KBM-7 (cell line): ENCODE data around the gene BRICD5.

Source experiments
- DNase-seq: peaks from one replicate; pipeline ENCODE4 v3.0.0-alpha.2; 2015
- in situ Hi-C: fragments of 300-500 bp; cut with MboI; formaldehyde crosslinking; loops from 2 replicates; pipeline ENCODE4 v1.14.3; 2020; ENCODE audit warnings: low sequenced_read_pairs, low pct_unique_long_range_greater_than_20kb, mixed read lengths

Gene BRICD5

DNA sequence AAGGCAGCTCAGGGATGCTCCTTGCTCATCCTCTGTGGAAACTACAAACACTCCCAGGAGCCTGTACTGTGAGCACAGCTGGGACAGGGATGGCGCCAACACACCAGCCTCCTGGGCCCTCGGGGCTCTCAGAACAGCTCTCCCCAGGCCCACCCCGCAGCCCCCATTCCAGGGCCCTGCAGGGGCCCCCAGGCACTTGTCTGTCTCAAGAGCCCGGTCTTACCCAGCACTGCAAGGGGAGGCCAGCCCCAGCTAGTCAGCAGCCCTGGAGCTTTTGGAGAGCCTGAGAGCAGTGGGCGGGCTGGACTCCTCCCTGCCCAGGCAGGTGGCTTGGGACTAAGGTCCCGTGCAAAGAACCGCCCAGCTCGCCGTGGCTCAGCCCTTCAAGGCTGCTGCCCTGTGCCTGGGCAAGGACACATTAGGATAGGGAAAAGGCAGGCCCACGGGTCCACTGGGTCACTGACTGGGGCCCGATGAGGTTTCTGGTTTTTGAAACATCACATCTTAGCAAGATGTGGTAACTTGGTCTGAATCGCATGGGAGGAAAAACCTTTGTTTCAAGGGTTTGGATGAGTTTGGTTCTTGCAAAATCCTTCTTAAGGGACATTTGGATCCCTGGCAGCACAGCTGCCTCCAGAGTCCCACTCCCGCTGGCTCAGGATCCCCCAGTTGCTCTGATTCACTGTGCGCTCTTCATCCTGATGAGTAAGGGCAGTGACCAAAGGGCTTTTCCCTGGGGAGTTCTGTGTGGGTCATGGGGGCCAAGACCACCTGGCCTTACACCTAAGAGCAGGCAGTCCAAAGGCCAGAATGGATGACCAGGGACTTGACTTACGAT lies 28.4 kb upstream of the BRICD5 start:
- in situ Hi-C loops = no loop called here
- DNase-seq = no peak

DNA sequence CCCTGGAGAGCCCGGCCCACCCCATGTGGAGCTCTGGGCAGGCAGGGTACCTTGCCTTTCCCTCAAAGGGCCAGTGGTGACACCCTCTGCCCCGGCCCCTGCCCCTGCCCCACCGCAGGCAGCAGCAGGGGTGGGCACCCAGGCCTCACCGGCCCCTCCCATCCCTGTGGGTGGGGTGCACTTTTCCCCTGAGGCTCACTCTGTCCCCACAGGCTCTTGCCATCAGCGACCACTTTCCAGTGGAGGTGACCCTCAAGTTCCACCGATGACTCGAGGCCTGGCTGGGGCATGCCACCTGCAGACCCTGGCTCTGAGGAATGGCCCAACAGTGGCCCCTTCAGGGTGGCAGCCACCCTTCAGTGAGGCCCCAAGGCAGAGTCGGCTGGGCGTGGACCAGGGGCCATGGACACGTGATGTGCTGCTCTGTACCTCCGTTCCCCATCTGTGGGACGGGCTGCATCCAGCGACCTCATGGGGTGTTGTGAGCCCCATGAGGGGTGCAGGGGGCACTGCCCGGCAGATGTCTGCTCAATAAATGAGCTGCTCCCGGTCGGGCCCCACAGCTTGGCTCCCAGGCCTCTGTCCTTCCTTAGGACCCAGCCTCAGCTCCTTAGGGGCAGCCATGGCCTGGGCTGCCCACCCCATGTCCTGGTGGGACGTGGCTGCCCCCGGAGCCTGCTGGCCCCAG lies 27.6 kb upstream of the BRICD5 start:
- in situ Hi-C loops = no loop called here
- DNase-seq = no peak

DNA sequence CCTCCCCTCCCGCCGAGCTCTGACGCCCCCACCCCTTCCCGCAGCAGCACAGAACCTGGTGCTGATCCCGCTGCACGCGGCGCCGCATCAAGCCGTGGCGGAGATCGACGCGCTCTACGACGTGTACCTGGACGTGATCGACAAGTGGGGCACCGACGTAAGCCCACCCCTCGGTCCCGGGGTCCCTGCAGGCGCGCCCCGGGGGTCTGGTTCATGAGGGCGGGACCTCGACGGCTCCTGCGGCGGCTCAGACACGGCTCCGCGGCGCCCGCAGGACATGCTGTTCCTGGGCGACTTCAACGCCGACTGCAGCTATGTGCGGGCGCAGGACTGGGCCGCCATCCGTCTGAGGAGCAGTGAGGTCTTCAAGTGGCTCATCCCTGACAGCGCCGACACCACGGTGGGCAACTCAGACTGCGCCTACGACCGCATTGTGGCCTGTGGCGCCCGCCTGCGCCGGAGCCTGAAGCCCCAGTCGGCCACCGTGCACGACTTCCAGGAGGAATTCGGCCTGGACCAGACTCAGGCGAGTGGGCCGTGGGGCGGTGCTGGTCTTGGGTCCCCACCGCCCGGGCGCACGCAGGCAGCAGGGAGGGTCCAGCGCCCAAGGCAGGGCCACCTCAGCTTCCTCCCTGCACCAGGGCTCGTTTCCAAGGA lies 27.0 kb upstream of the BRICD5 start:
- no peak for DNase-seq
- in situ Hi-C loops = no loop called here

DNA sequence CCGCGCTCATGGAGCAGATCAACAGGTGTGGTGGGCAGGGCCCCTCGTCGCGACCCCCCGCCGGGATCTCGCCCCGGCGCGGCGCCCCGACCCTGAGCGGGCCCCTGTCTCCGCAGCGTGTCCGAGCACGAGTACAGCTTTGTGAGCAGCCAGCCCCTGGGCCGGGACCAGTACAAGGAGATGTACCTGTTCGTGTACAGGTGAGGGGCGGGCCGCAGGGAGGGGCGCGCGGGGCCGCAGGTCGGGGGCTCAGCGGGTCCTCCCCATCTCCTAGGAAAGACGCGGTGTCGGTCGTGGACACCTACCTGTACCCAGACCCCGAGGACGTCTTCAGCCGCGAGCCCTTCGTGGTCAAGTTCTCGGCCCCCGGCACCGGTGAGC lies 26.4 kb upstream of the BRICD5 start:
- in situ Hi-C loops = no loop called here
- no peak for DNase-seq

DNA sequence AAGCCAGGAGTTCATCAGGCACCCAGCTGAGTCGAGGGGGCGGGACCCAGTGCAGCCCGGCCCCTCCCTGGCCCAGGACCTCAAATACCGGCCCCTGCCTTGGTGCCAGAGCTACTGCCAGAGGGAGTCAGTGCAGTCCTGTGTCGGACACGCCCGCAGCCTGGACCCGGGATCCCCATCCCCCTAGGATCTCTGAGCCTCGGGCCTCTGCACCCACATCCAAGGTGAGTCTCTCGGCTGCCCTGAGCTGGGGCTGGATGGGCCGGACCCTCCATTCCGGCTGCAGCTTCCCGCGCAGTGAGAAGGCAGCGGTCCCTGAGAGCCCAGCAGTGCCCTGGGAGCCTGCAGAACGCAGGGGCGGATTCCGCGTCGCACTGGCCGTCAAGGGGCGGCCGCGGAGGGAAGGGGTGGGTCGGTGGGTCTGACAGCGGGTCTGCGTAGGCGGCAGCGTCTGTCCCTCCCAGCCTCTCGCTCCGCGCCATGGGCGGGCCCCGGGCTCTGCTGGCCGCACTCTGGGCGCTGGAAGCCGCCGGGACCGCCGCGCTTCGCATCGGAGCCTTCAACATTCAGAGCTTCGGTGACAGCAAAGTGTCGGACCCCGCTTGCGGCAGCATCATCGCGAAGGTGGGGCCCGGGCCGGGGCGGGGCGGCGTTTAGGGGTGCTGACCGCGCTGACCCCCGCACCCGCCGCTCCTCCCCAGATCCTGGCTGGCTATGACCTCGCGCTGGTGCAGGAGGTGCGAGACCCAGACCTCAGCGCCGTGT lies 25.9 kb upstream of the BRICD5 start, which contains the start of gene DNASE1L2:
TSS of gene DNASE1L2 (plus strand) at position 108 of the 765 bp plus-strand sequence. CDS start at position 481, 373 bp downstream.
- DNase-seq = no peak
- in situ Hi-C loops = no loop called here

DNA sequence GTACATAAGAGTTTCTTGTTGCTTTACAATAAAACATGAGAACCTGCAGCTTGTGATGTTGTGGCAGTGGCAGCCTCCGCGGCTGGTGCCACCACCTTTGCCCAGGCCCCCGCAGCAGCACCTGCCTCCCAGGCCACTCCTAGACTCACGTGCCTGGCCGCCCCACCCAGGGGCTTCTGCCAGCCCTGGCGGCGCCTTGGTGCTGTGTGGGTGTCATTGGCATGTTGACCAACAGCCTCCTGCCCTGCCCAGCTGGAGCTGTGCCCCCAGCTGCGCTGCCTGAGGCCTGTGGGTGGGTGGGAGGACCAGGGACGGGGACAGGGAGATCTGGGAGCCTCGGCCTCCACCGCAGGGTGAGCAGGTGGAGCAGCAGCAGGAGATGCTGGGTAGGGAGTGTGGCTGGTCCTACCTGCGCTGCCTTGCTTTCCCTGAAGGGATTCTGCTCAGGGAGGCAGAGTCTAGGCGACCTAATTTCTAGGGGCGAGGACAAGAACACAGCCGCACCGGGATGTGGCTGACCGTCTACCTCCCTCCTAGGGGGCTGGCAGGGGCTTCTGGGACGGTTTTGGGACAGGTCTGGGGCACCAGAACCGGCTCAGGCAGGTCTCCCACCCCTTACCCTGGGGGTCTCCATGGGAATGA lies 25.2 kb upstream of the BRICD5 start:
- in situ Hi-C loops = no loop called here
- DNase-seq = no peak

DNA sequence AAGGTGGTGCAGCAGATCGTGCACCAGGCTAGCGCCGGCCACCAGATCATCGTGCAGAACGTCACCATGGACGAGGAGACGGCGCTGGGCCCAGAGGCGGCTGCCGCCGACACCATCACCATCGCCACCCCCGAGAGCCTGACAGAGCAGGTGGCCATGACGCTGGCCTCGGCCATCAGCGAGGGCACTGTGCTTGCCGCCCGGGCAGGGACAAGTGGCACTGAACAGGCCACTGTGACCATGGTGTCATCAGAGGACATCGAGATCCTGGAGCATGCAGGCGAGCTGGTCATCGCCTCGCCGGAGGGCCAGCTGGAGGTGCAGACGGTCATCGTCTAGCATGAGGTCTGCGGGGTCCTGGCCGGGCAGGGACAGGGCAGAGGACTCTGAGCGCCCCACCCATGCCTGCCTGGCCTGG lies 24.6 kb upstream of the BRICD5 start:
- in situ Hi-C loops = no loop called here
- DNase-seq = no peak

DNA sequence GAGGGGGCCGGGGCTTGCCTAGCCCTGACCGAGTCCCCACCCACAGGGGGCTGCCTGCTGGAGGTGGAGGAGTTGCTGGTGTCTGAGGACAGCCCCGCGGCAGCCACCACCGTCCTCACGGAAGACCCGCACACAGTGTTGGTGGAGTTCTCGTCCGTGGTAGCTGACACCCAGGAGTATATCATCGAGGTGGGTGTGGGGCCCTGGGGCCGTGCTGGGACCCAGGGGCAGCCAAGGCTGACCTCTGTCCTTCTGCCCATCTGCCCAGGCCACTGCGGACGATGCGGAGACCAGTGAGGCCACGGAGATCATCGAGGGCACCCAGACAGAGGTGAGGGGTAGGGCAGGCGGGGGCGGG lies 24.1 kb upstream of the BRICD5 start:
- in situ Hi-C loops = no loop called here
- DNase-seq = no peak

DNA sequence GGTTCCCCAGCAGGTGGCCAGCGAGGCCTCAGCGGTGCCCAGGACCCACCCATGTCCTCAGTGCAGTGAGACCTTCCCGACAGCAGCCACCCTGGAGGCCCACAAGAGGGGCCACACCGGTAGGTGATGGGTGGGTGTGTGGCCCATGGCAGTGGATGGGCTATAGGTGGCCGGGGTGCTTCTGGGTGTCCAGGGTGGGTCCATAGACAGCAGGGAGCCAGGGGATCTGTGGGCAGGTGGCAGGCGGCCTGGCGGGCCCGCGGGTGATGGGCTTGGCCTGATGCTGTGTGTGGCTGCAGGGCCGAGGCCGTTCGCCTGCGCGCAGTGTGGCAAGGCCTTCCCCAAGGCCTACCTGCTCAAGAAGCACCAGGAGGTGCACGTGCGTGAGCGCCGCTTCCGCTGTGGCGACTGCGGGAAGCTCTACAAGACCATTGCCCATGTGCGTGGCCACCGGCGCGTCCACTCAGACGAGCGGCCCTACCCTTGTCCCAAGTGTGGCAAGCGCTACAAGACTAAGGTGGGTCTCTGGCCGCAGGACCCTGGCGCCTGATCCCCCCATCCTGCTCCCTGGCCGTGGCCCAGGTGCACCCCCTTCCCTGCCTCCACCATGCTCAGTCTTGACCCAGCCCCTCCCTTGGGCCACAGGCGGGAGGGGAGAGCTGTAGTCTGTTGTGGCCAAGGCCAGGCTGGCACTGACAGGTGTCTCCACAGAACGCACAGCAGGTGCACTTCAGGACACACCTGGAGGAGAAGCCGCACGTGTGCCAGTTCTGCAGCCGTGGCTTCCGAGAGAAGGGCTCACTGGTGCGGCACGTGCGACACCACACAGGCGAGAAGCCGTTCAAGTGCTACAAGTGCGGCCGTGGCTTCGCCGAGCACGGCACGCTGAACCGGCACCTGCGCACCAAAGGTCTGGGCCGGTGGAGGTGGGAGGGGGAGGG lies 23.5 kb upstream of the BRICD5 start:
- in situ Hi-C loops = no loop called here
- DNase-seq = no peak

DNA sequence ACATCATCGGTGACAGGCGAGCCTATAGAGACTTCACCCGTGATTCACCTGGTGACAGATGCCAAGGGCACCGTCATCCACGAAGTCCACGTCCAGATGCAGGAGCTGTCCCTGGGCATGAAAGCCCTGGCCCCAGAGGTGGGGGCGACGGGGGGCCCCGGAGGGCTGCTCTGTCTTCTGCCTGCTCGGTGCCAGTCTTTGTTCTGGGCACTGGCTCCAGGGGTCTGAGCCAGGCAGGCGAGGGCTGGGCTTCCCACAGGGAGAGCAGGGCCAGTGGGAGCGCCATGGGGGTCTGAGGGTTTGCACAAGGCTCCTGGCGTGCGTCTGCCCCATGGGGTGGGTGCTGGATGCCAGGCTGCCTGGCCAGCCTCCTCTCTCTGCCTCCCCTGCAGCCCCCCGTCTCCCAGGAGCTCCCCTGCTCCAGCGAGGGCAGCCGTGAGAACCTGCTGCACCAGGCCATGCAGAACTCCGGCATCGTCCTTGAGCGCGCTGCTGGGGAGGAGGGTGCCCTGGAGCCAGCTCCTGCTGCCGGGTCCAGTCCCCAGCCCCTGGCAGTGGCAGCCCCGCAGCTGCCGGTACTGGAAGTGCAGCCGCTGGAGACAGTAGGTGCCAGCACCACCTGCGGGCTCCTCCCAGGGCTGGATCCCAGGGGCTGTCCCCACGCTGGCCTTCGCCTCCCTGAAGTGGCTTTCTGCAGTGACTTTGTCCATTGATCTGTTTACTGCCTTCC lies 22.5 kb upstream of the BRICD5 start:
- in situ Hi-C loops = no loop called here
- DNase-seq = no peak

DNA sequence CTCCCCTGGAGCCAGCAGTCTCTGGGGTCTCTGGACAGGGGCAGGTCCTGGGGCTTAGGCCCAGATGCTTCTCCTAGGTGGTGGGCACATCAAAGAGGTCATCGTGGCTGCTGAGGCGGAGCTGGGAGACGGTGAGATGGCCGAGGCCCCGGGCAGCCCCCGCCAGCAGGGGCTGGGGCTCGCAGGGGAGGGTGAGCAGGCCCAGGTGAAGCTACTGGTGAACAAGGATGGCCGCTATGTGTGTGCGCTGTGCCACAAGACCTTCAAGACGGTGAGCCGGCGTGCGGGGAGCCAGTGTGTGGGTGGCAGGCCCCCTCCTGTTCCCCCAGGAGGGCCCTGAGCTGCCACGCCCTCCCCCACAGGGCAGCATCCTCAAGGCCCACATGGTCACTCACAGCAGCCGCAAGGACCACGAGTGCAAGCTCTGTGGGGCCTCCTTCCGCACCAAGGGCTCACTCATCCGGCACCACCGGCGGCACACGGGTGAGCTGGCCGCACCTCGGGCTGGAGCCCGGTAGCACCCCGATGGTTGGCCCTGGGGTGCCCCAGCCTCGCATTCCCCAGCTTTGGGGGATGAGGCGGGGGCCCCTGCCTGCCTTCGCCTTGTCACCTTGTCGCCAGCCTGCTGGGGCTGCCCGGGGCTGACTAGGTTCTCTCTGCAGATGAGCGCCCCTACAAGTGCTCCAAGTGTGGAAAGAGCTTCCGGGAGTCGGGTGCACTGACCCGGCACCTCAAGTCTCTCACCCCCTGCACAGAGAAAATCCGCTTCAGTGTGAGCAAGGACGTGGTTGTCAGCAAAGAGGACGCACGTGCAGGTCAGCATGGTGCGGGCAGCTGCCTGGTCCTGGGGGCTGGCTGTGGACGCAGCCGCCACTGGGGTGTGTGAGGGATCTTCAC lies 21.7 kb upstream of the BRICD5 start:
- DNase-seq = no peak
- in situ Hi-C loops = no loop called here

DNA sequence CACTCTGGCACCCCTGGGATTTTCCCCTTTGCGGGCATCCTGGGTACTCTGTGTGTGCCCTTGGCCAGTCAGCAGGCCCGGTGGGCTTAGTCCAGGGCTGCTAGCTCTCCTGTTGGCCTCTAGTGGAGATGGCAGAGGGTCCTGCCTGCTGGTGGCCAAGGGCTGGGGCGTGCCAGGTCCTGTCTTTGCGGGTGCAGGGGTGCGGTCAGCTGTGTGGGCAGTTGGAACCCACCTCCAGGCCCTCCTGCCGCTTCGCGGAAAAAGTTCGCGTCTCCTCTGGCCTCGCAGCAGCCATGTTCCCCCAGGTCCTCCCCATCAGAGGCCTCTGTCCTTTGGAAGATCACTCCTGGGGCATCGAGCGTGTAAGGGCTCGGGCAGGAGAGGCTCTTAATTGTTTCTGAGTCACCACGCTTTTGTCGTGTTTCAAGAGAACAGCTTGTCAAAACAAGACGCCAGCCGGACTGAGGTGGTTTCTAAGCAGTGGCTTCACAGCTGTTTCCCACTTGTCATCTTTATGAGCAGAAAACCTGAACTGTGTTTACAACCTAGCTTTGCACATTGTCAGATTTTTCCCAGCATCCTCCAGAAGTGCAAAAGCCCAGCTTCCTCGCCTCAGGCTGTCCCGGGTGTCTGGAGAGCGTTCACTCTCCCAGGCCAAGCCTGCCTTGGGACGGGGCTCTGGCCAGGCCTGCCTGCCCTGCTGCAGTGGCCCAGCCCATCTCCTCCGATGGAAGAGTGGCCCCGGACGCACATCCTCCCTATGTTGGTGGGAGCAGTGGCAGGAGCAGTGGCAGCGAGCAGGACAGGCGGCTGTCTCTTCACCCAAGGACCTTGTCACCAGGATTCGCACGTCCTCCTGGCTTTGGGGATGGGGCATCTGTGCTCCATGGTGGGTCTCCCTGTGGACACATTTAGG lies 20.6 kb upstream of the BRICD5 start:
- DNase-seq = no peak

DNA sequence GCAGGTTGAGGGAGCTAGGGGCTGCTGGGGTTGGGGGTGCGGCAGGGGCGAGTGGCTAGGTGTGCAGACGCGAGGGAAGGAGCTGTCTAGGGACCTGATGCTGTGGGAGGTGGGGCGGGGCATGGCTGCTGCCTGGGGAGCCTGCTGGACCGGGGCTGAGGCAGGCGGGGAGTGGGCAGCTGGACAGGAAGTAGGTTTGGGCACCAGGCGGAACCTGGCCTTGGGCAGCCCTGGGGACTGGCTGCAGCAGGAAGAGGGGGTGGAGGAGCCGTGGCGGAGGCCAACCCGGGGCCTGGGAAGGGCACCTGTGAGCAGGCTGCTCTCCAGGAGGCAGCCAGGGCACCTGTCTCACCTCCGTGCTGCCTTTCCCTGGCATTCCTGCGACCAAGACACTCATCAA lies 19.7 kb upstream of the BRICD5 start:
- in situ Hi-C loops = no loop called here
- DNase-seq = no peak

More for the DNA sequence above, 20.6 kb upstream of the BRICD5 start:
- in situ Hi-C loops = no loop called here

DNA sequence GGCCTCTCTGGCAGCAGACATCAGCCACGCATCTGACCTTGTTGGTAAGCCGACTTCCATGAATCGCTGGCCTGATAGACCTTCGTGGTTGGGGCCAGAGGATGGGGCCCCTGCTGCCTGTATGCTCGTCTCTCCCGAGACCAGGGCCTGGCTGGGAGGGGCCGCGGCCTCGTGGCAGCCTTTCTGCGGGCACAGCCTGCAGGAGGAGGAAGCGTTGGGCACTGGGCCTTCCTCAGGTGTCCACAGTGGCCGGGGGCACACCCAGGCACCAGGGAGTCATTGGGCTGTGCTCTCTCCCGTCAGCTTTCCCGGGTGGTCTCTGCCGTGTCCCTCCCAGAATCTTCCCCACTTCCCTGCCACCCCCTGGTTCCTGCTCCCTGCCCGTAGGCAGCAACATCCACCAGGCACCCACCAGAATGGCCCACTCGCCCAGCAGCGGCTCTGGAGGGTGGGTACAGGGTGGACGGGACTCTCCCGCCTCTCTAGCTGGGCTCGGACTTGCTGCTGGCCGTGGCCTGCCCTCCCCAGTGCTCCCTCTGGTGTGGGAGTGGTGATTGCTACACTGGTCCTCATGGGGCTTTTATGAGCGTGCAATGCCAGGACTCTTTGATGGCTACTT lies 19.1 kb upstream of the BRICD5 start:
- in situ Hi-C loops = no loop called here
- DNase-seq = no peak

DNA sequence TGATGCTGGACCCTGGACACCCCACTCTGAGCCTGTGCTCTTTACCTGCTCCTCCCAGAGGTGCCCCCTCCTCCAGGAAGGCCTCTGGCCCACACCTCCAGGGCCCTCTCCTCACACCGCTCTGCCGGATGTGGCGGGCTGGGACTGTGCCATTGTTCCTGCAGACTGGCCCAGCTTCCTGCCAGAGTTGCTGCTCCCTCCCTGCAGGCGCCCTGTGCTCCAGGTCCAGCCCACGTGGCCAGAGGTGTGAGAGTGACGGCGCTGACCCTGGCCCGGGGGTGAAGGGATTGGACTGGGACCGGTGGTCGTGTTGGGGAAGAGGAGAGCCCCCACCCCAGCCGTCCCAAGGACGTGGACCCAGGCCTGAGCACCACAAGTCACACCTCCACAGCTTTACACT lies 18.4 kb upstream of the BRICD5 start:
- in situ Hi-C loops = no loop called here
- no peak for DNase-seq
